GM18951 (cell line): Measurements from ENCODE around the gene PCDHGA7.
"Not testable (repeated sequence)": the region's sequence is repeated elsewhere in the genome, so short reads cannot be mapped to it uniquely, and the experiment has no call there.

Experiments used
- POLR2A ChIP-seq: IDR thresholded peaks from 4 replicates; pipeline ENCODE4 v1.6.1; 2011; ENCODE audit warnings: mild to moderate bottlenecking; ENCODE audit not compliant: insufficient read length, insufficient read depth; ENCODE audit errors: extremely low read depth
- in situ Hi-C: fragments of 300-500 bp; cut with MboI; formaldehyde crosslinking; loops from one replicate; pipeline ENCODE4 v1.12.0; 2022; ENCODE audit warnings: low sequenced_read_pairs, mixed read lengths, inconsistent platforms; ENCODE audit not compliant: unreplicated experiment

Gene PCDHGA7

GRCh38 chr5:141382469-141383294, at the start of gene PCDHGA7:
PCDHGA7 (plus strand) TSS chr5:141382742; CDS start chr5:141382900, 158 bp downstream.
- no peak for TF ChIP-seq POLR2A
- in situ Hi-C loops = no loop called here

GRCh38 chr5:141338538-141339306, 43.8 kb upstream of the PCDHGA7 start, which contains the start of gene PCDHGA2:
PCDHGA2 (plus strand) TSS chr5:141338760.
- no peak for TF ChIP-seq POLR2A
- in situ Hi-C loops = no loop called here

GRCh38 chr5:141340781-141341354, 41.7 kb upstream of the PCDHGA7 start:
- in situ Hi-C loops = not testable (repeated sequence)

- no peak for TF ChIP-seq POLR2A
- in situ Hi-C loops = no loop called here
These were observed 39.8 kb upstream of the PCDHGA7 start for GRCh38 chr5:141342773-141343172.

GRCh38 chr5:141343242-141343952, 39.1 kb upstream of the PCDHGA7 start, which contains the start of gene PCDHGA3:
PCDHGA3 (plus strand) TSS chr5:141343829; CDS start chr5:141344034, 205 bp downstream.
- in situ Hi-C loops = no loop called here

GRCh38 chr5:141343953-141344463, 38.5 kb upstream of the PCDHGA7 start:
- in situ Hi-C loops = no loop called here
- no peak for TF ChIP-seq POLR2A

More at GRCh38 chr5:141343242-141343952, 39.1 kb upstream of the PCDHGA7 start, which contains the start of gene PCDHGA3:
- no peak for TF ChIP-seq POLR2A

- in situ Hi-C loops = no loop called here
- no peak for TF ChIP-seq POLR2A
These were observed 37.2 kb upstream of the PCDHGA7 start for GRCh38 chr5:141345327-141345726.

GRCh38 chr5:141346017-141346416, 36.5 kb upstream of the PCDHGA7 start:
- in situ Hi-C loops = not testable (repeated sequence)

- in situ Hi-C loops = no loop called here
- TF ChIP-seq POLR2A = no peak
These were observed 32.5 kb upstream of the PCDHGA7 start, which contains the start of gene PCDHGB1 for GRCh38 chr5:141349917-141350619. PCDHGB1 (plus strand) TSS chr5:141350099; CDS start chr5:141350261, 162 bp downstream.

GRCh38 chr5:141351591-141351990, 31.0 kb upstream of the PCDHGA7 start:
- TF ChIP-seq POLR2A = no peak
- in situ Hi-C loops = no loop called here

GRCh38 chr5:141354900-141355469, 27.6 kb upstream of the PCDHGA7 start, which contains the start of gene PCDHGA4:
PCDHGA4 (plus strand) TSS chr5:141355021; CDS start chr5:141355108, 87 bp downstream.
- no peak for TF ChIP-seq POLR2A
- in situ Hi-C loops = no loop called here

GRCh38 chr5:141355641-141356040, 26.9 kb upstream of the PCDHGA7 start:
- in situ Hi-C loops = no loop called here

More at GRCh38 chr5:141355641-141356040, 26.9 kb upstream of the PCDHGA7 start:
- TF ChIP-seq POLR2A = no peak
